IMR-90 (cell line): ENCODE measurements around the gene SLC38A9. TPM values are rescaled to one million over a fixed set of nuclear protein-coding genes. Genes with fewer than 3 reads are reported as not detected.

ENCODE experiments used
- ATAC-seq: fragments of 200-7000 bp; cut with Tn5 transposase; 2 replicates; pipeline ENCODE4 v1.9.1; 2020; ENCODE audit warnings: low read depth, mild to moderate bottlenecking, moderate library complexity
- BruUV-seq: library from RNA; stranded (reverse); fragments of 400-500 nt; replicated peaks from 2 replicates; lab custom pipeline; 2021; lab: Mats Ljungman, UMichigan
- CTCF ChIA-PET: fragments of 300-600 bp; formaldehyde crosslinking; extraction: SDS; loops from one replicate; lab custom pipeline; 2021; ENCODE audit warnings: antibody characterized with exemption; lab: Yijun Ruan, JAX
- POLR2A ChIA-PET: fragments of 300-600 bp; sonication (Branson Sonifier 250); formaldehyde crosslinking; loops from one replicate; lab custom pipeline; 2022; ENCODE audit warnings: antibody characterized with exemption; ENCODE audit not compliant: unreplicated experiment; lab: Charles Lee
- DNase-seq: peaks from one replicate; pipeline ENCODE4 v3.0.0; 2013
- H2AFZ ChIP-seq: replicated peaks from 2 replicates; pipeline ENCODE3; 2013; ENCODE audit warnings: low read length, mild to moderate bottlenecking; ENCODE audit not compliant: poor library complexity
- H2AK5ac ChIP-seq: 2 replicates; pipeline ENCODE4 v1.6.1; 2013; ENCODE audit warnings: low read depth, low read length, inconsistent platforms
- H2AK9ac ChIP-seq: replicated peaks from 2 replicates; pipeline ENCODE3; 2013; ENCODE audit warnings: mild to moderate bottlenecking, low read depth, low read length, moderate library complexity; ENCODE audit not compliant: poor library complexity
- H2BK120ac ChIP-seq: 2 replicates; pipeline ENCODE4 v1.6.1; 2013; ENCODE audit warnings: low read depth, low read length, inconsistent platforms
- H2BK15ac ChIP-seq: 3 replicates; pipeline ENCODE4 v1.6.1; 2013; ENCODE audit warnings: low read depth, low read length, inconsistent platforms
- H2BK20ac ChIP-seq: 2 replicates; pipeline ENCODE4 v1.6.1; 2013; ENCODE audit warnings: low read depth, mild to moderate bottlenecking, inconsistent platforms, low read length, moderate library complexity
- H2BK5ac ChIP-seq: 2 replicates; pipeline ENCODE4 v1.6.1; 2013; ENCODE audit warnings: mild to moderate bottlenecking, low read depth, low read length, inconsistent platforms; ENCODE audit not compliant: poor library complexity, severe bottlenecking
- H3K14ac ChIP-seq: replicated peaks from 2 replicates; pipeline ENCODE4 v1.6.1; 2013; ENCODE audit warnings: low read depth, low read length, inconsistent platforms
- H3K18ac ChIP-seq: 2 replicates; pipeline ENCODE4 v1.6.1; 2013; ENCODE audit warnings: low read depth, low read length, control low read depth
- H3K23ac ChIP-seq: 2 replicates; pipeline ENCODE4 v1.6.1; 2013; ENCODE audit warnings: low read depth, low read length, inconsistent platforms
- H3K27ac ChIP-seq: 2 replicates; pipeline ENCODE4 v1.5.1; 2013; ENCODE audit warnings: mild to moderate bottlenecking, control low read depth, low read length; ENCODE audit not compliant: insufficient read depth
- H3K27me3 ChIP-seq: 2 replicates; pipeline ENCODE4 v1.6.1; 2013; ENCODE audit warnings: low read length; ENCODE audit not compliant: control insufficient read depth, insufficient read depth
- H3K36me3 ChIP-seq: 2 replicates; pipeline ENCODE4 v1.6.1; 2013; ENCODE audit warnings: low read length, mixed read lengths; ENCODE audit not compliant: control insufficient read depth, insufficient read depth
- H3K4ac ChIP-seq: 2 replicates; pipeline ENCODE4 v1.6.1; 2013; ENCODE audit warnings: low read depth, low read length, inconsistent platforms
- H3K4me1 ChIP-seq: 2 replicates; pipeline ENCODE4 v1.6.1; 2013; ENCODE audit warnings: low read length, mixed read lengths; ENCODE audit not compliant: control insufficient read depth, insufficient read depth
- H3K4me2 ChIP-seq: 2 replicates; pipeline ENCODE4 v1.6.1; 2013; ENCODE audit warnings: low read depth, mild to moderate bottlenecking, control low read depth, low read length, moderate library complexity
- H3K4me3 ChIP-seq: 2 replicates; pipeline ENCODE4 v1.5.1; 2013; ENCODE audit warnings: low read depth, mild to moderate bottlenecking, control low read depth, low read length, moderate library complexity; ENCODE audit not compliant: insufficient read depth
- H3K56ac ChIP-seq: 2 replicates; pipeline ENCODE4 v1.6.1; 2013; ENCODE audit warnings: low read length, inconsistent platforms; ENCODE audit not compliant: insufficient read depth; ENCODE audit errors: extremely low read depth
- H3K79me1 ChIP-seq, 2 experiments: 2 replicates each; pipeline ENCODE4 v1.6.1; 2013; ENCODE audit warnings: low read length in 2 of 2, inconsistent platforms in 1 of 2, low read depth in 1 of 2
- H3K9ac ChIP-seq: 2 replicates; pipeline ENCODE4 v1.6.1; 2013; ENCODE audit warnings: low read depth, low read length, control low read depth
- H3K9me1 ChIP-seq: 2 replicates; pipeline ENCODE4 v1.6.1; 2013; ENCODE audit warnings: low read length, inconsistent platforms; ENCODE audit not compliant: insufficient read depth
- H3K9me3 ChIP-seq: 2 replicates; pipeline ENCODE4 v1.6.1; 2013; ENCODE audit warnings: low read length; ENCODE audit not compliant: control insufficient read depth, insufficient read depth
- H4K20me1 ChIP-seq: 2 replicates; pipeline ENCODE4 v1.6.1; 2013; ENCODE audit warnings: low read length, inconsistent platforms; ENCODE audit not compliant: insufficient read depth
- H4K5ac ChIP-seq: 2 replicates; pipeline ENCODE4 v1.6.1; 2013; ENCODE audit warnings: mild to moderate bottlenecking, low read depth, low read length, control low read depth
- H4K8ac ChIP-seq, 2 experiments: 2 replicates each; pipeline ENCODE4 v1.6.1; 2013; ENCODE audit warnings: low read depth in 2 of 2, low read length in 2 of 2, control low read depth in 1 of 2, inconsistent platforms in 1 of 2
- H4K91ac ChIP-seq: 2 replicates; pipeline ENCODE4 v1.6.1; 2013; ENCODE audit warnings: low read depth, low read length, inconsistent platforms; ENCODE audit not compliant: insufficient read depth
- CHD1 ChIP-seq: IDR thresholded peaks from 2 replicates; pipeline ENCODE4 v1.6.1; 2012; ENCODE audit warnings: low read depth, low read length, improper control_type of control experiment
- MXI1 ChIP-seq: IDR thresholded peaks from 2 replicates; pipeline ENCODE4 v1.6.1; 2012; ENCODE audit warnings: low read depth, mild to moderate bottlenecking, low read length, moderate library complexity, borderline replicate concordance
- RAD21 ChIP-seq: IDR thresholded peaks from 2 replicates; pipeline ENCODE4 v1.6.1; 2012; ENCODE audit warnings: low read length, improper control_type of control experiment
- RFX5 ChIP-seq: IDR thresholded peaks from 2 replicates; pipeline ENCODE4 v1.8.0; 2012; ENCODE audit warnings: low read depth, mild to moderate bottlenecking, low read length, moderate library complexity
- SMC3 ChIP-seq: fragments of 150-350 bp; IDR thresholded peaks from 2 replicates; pipeline ENCODE4 v1.6.1; 2016; ENCODE audit warnings: low read depth, mild to moderate bottlenecking, antibody characterized with exemption, low read length, moderate library complexity
- dilution Hi-C: fragments of 300-500 bp; cut with HindIII; formaldehyde crosslinking; loops from one replicate; pipeline ENCODE4 v1.14.3; 2018; ENCODE audit warnings: low sequenced_read_pairs; ENCODE audit not compliant: unreplicated experiment
- in situ Hi-C: fragments of 300-500 bp; cut with MboI; formaldehyde crosslinking; loops from 3 replicates; pipeline ENCODE4 v1.14.3; 2019; ENCODE audit warnings: low sequenced_read_pairs, inconsistent platforms, mixed read lengths
- intact Hi-C: fragments of 100-400 bp; cut with micrococcal nuclease; formaldehyde crosslinking; loops from 2 replicates; pipeline ENCODE4 v1.10.0; 2022
- polyA plus RNA-seq, 3 experiments: library from polyadenylated mRNA; depleted of rRNA; stranded (reverse); fragments of >200 nt; gene quantifications; 2 replicates each; pipeline ENCODE4 v1.2.3, GENCODE V29; 2012; ENCODE audit warnings: low replicate concordance in 1 of 3
- total RNA-seq: library from RNA; depleted of rRNA; stranded (reverse); fragments of >200 nt; gene quantifications from 2 replicates; pipeline ENCODE4 v1.2.3, GENCODE V29; 2012
- TF ChIP-seq, protein P1 (sequence below): fragments of 150-350 bp; IDR thresholded peaks from 2 replicates; pipeline ENCODE4 v1.6.1; 2016; ENCODE audit warnings: low read depth, mild to moderate bottlenecking, low read length, moderate library complexity, borderline replicate concordance

The SLC38A9 gene
- total and polyA plus RNA-seq, 2 of the 4 experiments (the other 2 are of a cell fraction) = 10.5 to 24.2 TPM

DNA sequence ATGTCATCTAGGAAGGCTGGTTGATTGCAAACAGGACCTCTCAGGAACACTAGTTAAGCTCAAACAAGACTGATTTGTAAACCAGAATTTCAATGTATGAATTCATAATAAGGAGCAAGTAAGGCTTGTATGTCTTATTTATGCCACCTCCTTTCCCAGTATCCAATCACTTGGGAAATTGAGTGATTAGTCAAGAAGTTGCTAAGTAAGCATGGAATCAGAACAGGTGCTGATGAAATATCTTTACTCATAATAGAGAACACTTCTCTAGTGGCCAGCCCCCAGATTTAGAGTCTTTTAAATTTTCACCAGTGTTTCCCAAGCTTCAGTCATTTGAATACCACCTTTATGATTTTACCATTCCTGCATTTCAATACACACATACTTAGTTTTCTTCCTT is 20.5 kb upstream of the SLC38A9 start:
- ChIA-PET CTCF (no interaction called here), POLR2A (no interaction called here)
- peaks cover 3% of the 10 kb centered on the region; the same call in 1 of the 2 replicates for H3K27me3 ChIP-seq
- no peak overlapping the region for H3K14ac ChIP-seq
- intact Hi-C loops = no loop called here
- H3K18ac ChIP-seq = no peak overlapping the region
- no peaks in the 10 kb centered on the region for H3K4me1 ChIP-seq
- no peaks in the 10 kb centered on the region for H3K36me3 ChIP-seq
- no peak for DNase-seq
- H3K4ac ChIP-seq = no peak overlapping the region
- H3K4me2 ChIP-seq = no peak overlapping the region
- H3K9me1 ChIP-seq = no peaks in the 10 kb centered on the region
- ATAC-seq = no peak
- no peak overlapping the region for H3K56ac ChIP-seq
- H2AK5ac ChIP-seq = no peak overlapping the region
- H3K4me3 ChIP-seq = no peak overlapping the region
- no peaks in the 10 kb centered on the region for H3K9me3 ChIP-seq
- BruUV-seq = no TSS peak
- H4K8ac ChIP-seq = no peak overlapping the region
- no peaks in the 10 kb centered on the region for H3K79me1 ChIP-seq
- H2BK120ac ChIP-seq = no peak overlapping the region
- H3K9ac ChIP-seq = no peak overlapping the region
- no peaks in the 10 kb centered on the region for H4K20me1 ChIP-seq
- dilution Hi-C loops = no loop called here
- H2BK20ac ChIP-seq = no peak overlapping the region
- H4K91ac ChIP-seq = no peak overlapping the region
- TF ChIP-seq RFX5 (no peak), MXI1 (no peak), SMC3 (no peak), CHD1 (no peak), RAD21 (no peak)
- TF ChIP-seq, protein P1, sequence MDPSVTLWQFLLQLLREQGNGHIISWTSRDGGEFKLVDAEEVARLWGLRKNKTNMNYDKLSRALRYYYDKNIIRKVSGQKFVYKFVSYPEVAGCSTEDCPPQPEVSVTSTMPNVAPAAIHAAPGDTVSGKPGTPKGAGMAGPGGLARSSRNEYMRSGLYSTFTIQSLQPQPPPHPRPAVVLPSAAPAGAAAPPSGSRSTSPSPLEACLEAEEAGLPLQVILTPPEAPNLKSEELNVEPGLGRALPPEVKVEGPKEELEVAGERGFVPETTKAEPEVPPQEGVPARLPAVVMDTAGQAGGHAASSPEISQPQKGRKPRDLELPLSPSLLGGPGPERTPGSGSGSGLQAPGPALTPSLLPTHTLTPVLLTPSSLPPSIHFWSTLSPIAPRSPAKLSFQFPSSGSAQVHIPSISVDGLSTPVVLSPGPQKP = no peak
- H2BK5ac ChIP-seq = no peak overlapping the region
- no peak overlapping the region for H3K27ac ChIP-seq
- no peak overlapping the region for H4K5ac ChIP-seq
- H2AK9ac ChIP-seq = no peak overlapping the region
- in situ Hi-C loops = no loop called here
- H3K23ac ChIP-seq = no peak overlapping the region
- H2BK15ac ChIP-seq = no peak overlapping the region
- H2AFZ ChIP-seq = no peak overlapping the region
